ENCODE results near the gene KNL1.

- TF ChIP-seq CTCF (IDR thresholded peaks at IDR 0.05; ENCODE audit: extremely low read depth in 1 of 2, insufficient read depth in 1 of 2, low read depth in 1 of 2, low read length in 2 of 2) (no peak), GATA2 (IDR thresholded peaks at IDR 0.05; ENCODE audit: insufficient read depth, insufficient read length, low read depth, low read length) (no peak), EZH2 (IDR thresholded peaks at IDR 0.05; ENCODE audit: borderline replicate concordance, low read depth, low read length, severe bottlenecking) (no peak), MAX (IDR thresholded peaks at IDR 0.05; ENCODE audit: insufficient read depth, insufficient read length) (no peak), POLR2AphosphoS5 (IDR thresholded peaks at IDR 0.05; ENCODE audit: insufficient read depth, low read depth, low read length) (no peak), FOS (IDR thresholded peaks at IDR 0.05; ENCODE audit: borderline replicate concordance, insufficient read depth, low read length) (no peak)
These were observed 30.6 kb upstream of the KNL1 start for GRCh38 chr15:40563426-40563825.

All from endothelial cell of umbilical vein (primary cell).